Fibroblast of pulmonary artery (primary cell): Measurements from ENCODE around the gene ZNF716.
"Not testable (repeated sequence)": the region's sequence is repeated elsewhere in the genome, so short reads cannot be mapped to it uniquely, and the experiment has no call there.

Source experiments
- DNase-seq: peaks from one replicate; pipeline ENCODE4 v3.0.0-alpha.2; 2010; ENCODE audit warnings: low read depth
- H3K4me3 ChIP-seq: replicated peaks from 2 replicates; pipeline ENCODE4 v1.5.1; 2011; ENCODE audit warnings: low read depth, mild to moderate bottlenecking, control low read depth, low read length, moderate library complexity
- CTCF ChIP-seq: IDR thresholded peaks from 2 replicates; pipeline ENCODE4 v1.5.1; 2011; ENCODE audit warnings: mild to moderate bottlenecking, control low read depth, low read length, inconsistent platforms; ENCODE audit errors: missing control alignments

Gene ZNF716

GRCh38 chr7:57487957-57488356 lies 38.0 kb downstream of the ZNF716 start:
- no peak for DNase-seq
- H3K4me3 ChIP-seq: no peak overlapping the region
- no peak for TF ChIP-seq CTCF

GRCh38 chr7:57495111-57495510 lies 45.1 kb downstream of the ZNF716 start:
- not testable (repeated sequence) for DNase-seq, H3K4me3 ChIP-seq

GRCh38 chr7:57496395-57496794 lies 46.4 kb downstream of the ZNF716 start:
- DNase-seq: no peak
- TF ChIP-seq CTCF: no peak

GRCh38 chr7:57505176-57505575 lies 55.2 kb downstream of the ZNF716 start:
- TF ChIP-seq CTCF: no peak
- H3K4me3 ChIP-seq: no peak overlapping the region
- no peak for DNase-seq

More at GRCh38 chr7:57496395-57496794, 46.4 kb downstream of the ZNF716 start:
- H3K4me3 ChIP-seq: no peak overlapping the region
